22Rv1 (cell line): ENCODE results near the gene DUSP16.

Source experiments
- H3K27ac ChIP-seq: fragments of 450-650 bp; 2 replicates; pipeline ENCODE4 v1.5.1; 2017
- ZFX ChIP-seq: fragments of 450-650 bp; IDR thresholded peaks from 2 replicates; pipeline ENCODE4 v1.6.1; 2017; ENCODE audit warnings: antibody characterized with exemption, borderline replicate concordance
- TF ChIP-seq, protein P1 (sequence below): fragments of 450-650 bp; IDR thresholded peaks from 2 replicates; pipeline ENCODE4 v1.5.1; 2017; ENCODE audit warnings: mild to moderate bottlenecking

DUSP16 gene

DNA sequence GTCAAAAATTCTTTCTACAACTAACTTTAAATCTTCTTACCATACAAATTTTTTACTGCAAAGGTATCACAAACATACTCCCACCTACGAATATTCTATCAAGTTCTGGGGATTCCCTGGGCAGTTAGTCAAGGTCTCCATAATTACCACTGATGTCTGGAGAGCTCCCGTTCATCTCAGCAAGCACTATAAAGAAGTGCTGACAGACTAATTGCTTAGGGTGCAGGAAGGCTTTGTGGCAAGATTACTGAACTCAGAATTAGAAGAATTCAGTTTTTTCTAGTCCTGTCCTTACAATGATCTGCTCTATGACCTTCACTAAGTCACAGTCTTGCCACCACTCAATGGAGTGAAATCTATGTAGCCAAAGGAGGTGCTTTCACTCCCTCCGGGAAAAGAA lies 61.5 kb downstream of the DUSP16 start:
- TF ChIP-seq, protein P1, sequence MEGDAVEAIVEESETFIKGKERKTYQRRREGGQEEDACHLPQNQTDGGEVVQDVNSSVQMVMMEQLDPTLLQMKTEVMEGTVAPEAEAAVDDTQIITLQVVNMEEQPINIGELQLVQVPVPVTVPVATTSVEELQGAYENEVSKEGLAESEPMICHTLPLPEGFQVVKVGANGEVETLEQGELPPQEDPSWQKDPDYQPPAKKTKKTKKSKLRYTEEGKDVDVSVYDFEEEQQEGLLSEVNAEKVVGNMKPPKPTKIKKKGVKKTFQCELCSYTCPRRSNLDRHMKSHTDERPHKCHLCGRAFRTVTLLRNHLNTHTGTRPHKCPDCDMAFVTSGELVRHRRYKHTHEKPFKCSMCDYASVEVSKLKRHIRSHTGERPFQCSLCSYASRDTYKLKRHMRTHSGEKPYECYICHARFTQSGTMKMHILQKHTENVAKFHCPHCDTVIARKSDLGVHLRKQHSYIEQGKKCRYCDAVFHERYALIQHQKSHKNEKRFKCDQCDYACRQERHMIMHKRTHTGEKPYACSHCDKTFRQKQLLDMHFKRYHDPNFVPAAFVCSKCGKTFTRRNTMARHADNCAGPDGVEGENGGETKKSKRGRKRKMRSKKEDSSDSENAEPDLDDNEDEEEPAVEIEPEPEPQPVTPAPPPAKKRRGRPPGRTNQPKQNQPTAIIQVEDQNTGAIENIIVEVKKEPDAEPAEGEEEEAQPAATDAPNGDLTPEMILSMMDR: no peak
- TF ChIP-seq ZFX: no peak

DNA sequence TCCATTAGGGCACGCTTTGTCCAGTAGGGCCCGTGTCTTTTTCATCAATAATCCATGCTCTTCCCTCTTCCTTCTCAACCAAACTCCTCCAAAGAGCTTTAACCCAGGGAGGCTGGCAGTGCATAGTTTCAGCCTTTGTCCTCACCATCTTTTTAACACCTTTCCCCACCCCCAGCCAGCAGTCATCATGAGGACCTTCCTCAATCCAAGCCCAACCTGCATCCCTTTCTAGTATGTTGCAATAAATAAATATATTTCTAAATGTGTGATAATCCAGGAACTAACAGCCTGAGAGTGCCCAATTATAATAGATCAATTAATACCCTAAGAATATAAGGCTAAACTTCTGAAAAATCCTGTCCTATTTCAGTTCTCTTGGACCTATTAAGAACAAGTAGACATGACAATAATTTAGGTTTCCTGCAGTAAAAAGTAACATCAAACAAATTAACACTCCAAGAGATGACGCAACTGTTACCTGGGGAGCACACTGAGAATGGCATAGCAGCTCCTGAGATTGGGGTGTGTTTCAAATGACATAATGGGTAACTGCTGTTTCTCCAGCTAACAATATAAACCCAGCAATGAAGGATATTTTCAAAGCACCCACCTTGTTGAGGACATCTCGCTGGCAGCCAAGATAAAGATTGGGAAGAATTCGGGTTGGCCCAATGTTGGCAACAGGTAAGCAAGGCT lies 62.6 kb downstream of the DUSP16 start:
- TF ChIP-seq ZFX: no peak
- TF ChIP-seq, protein P1: no peak

More for the DNA sequence above, 61.5 kb downstream of the DUSP16 start:
- H3K27ac ChIP-seq: no peak overlapping the region

DNA sequence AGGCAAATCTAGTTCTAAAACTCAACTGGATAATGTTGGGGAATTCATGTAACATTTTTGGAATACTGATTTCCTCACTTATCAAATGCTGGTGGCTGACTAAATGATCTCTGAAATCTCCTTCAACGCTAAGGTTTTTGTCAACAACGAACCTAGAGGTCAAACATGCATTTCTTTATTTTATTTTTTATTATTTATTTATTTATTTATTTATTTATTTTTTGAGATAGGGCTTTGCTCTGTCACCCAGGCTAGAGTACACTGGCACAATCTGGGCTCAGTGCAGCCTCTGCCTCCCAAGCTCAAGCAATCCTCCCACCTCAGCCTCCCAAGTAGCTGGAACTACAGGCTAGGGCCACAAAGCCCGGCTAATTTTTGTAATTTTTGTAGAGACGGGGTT lies 64.5 kb downstream of the DUSP16 start:
- no peak for TF ChIP-seq ZFX
- TF ChIP-seq, protein P1: no peak
- no peak overlapping the region for H3K27ac ChIP-seq

More for the DNA sequence above, 62.6 kb downstream of the DUSP16 start:
- no peak overlapping the region for H3K27ac ChIP-seq

DNA sequence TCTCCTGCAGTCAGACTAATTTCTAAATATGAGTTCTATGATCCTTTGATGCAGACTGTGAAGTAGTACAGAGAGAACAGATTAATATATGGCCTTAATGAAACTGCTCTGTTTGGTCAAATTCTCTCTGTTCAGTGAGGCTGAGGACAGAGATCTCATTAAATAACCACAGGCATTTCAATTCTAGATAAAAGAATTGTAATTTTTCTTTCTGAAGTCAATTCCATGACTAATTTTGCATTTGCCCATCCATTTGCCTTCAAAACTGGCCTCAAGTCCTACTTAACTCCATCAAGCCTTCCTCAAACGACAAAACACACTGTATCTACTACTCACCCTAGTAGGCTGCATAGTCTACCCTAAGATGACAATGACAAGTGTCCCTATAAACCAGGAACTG lies 67.1 kb downstream of the DUSP16 start:
- no peak overlapping the region for H3K27ac ChIP-seq
- no peak for TF ChIP-seq ZFX
- TF ChIP-seq, protein P1: no peak

DNA sequence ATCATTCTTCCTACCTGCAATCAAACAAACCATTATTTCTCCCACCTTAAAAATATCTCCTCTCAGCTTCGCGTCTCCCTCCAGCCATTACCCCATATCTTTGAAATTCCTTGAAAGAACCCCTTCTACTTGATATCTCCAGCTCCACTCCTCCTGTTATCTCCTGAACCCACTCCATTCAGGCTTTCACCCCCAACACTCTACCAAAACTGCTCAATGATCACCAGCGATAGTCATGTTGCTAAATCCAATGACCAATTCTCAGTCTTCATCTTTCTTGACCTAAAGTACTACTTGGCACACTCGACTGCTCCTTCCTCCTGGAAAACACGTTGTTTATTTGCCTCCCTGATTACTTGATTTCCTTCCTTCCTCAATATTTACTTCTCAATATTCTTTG lies 70.1 kb downstream of the DUSP16 start:
- TF ChIP-seq, protein P1: no peak
- no peak for TF ChIP-seq ZFX
- H3K27ac ChIP-seq: peak overlapping the region; percentile 29; the same call in 1 of the 2 replicates

DNA sequence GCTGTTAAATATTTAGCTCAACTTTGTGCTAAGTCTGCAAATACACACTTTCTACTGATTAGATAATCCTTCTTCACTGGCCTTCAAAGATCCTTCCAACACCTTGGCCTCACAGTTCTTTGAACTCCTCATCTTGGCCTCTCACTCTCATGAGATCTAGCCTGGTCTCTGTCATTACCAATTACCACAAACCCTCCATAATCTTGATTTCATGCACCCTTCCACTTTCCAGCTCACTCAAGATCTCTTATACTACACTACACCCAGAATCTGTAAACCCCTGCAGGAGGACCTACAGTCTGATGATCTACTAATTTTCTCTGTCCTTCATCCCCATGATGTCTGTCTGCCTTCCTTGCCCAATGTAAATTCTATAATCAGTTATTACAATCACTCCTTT lies 71.1 kb downstream of the DUSP16 start:
- TF ChIP-seq, protein P1: no peak
- TF ChIP-seq ZFX: no peak

DNA sequence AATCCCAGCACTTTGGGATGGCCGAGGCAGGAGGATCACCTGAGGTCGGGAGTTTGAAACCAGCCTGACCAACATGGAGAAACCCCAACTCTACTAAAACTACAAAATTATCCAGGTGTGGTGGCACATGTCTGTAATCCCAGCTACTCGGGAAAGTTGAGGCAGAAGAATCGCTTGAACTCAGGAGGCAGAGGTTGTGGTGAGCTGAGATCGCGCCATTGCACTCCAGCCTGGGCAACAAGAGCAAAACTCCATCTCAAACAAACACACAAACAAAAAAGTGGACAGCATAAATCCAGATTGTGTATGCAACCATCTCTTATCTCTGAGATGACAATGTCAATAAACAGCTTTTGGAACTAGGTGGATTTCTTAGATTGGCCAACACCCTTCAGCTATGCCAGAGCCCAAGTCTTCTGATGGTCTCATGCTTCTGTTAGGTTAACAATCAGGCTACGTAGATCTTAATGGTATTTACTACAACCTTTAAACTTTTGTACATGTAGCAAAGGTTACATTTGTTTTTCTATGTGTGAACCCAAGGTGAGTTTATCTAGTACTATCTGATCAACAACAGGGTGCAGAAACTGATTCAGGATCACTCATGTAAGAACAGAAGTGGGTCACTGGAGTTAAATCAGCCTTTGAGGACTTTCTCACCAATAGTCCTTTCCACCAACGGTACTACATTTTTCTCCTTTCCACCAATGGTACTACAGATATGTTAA lies 73.7 kb downstream of the DUSP16 start:
- TF ChIP-seq, protein P1: no peak
- TF ChIP-seq ZFX: no peak
- H3K27ac ChIP-seq: peak overlapping the region; percentile 39

More for the DNA sequence above, 71.1 kb downstream of the DUSP16 start:
- H3K27ac ChIP-seq: peak overlapping the region; percentile 29
